Tongue (tissue), 2 donors: ENCODE data around the gene OLFM1. TPM values are rescaled to one million over a fixed set of nuclear protein-coding genes. Genes with fewer than 3 reads are reported as not detected.
A peak's percentile ranks its signal among the peaks of the same experiment; 100 is the strongest.
"Not testable (repeated sequence)": the region's sequence is repeated elsewhere in the genome, so short reads cannot be mapped to it uniquely, and the experiment has no call there.

Experiments used
- DNase-seq: peaks from one replicate; pipeline ENCODE4 v3.0.0-alpha.2; 2015
- total RNA-seq: library from RNA; depleted of rRNA; stranded (reverse); fragments of >200 nt; gene quantifications from one replicate; pipeline ENCODE4 v1.2.3, GENCODE V29; 2014

Gene OLFM1
- total RNA-seq, 1 donor from 2014 or later: 10.7 TPM

GRCh38 chr9:135135171-135135928 lies 47.9 kb downstream of the OLFM1 start:
- no peak for DNase-seq

- peak; percentile 8 for DNase-seq
These were observed 48.5 kb downstream of the OLFM1 start for GRCh38 chr9:135135929-135136315.

GRCh38 chr9:135136481-135136880 lies 49.0 kb downstream of the OLFM1 start:
- peak; percentile 53 for DNase-seq

- peak; percentile 37 for DNase-seq
These were observed 49.7 kb downstream of the OLFM1 start for GRCh38 chr9:135136991-135137832.

- DNase-seq: no peak
These were observed 50.8 kb downstream of the OLFM1 start for GRCh38 chr9:135138078-135138855.

GRCh38 chr9:135139366-135139959 lies 52.0 kb downstream of the OLFM1 start:
- DNase-seq: peak; percentile 69

- DNase-seq: no peak
These were observed 53.8 kb downstream of the OLFM1 start for GRCh38 chr9:135141183-135141774.

- peak; percentile 60 for DNase-seq
These were observed 57.2 kb downstream of the OLFM1 start for GRCh38 chr9:135144581-135145170.

GRCh38 chr9:135145312-135145711 lies 57.8 kb downstream of the OLFM1 start:
- no peak for DNase-seq

- peak; percentile 76 for DNase-seq
These were observed 58.8 kb downstream of the OLFM1 start for GRCh38 chr9:135146241-135146640.

- peak; percentile 76 for DNase-seq
These were observed 59.5 kb downstream of the OLFM1 start for GRCh38 chr9:135146766-135147473.

GRCh38 chr9:135147474-135147805 lies 60.0 kb downstream of the OLFM1 start:
- DNase-seq: peak; percentile 85

- DNase-seq: no peak
These were observed 60.5 kb downstream of the OLFM1 start for GRCh38 chr9:135147938-135148337.

- DNase-seq: no peak
These were observed 60.9 kb downstream of the OLFM1 start for GRCh38 chr9:135148386-135148785.

GRCh38 chr9:135149901-135150300 lies 62.4 kb downstream of the OLFM1 start:
- not testable (repeated sequence) for DNase-seq

GRCh38 chr9:135150981-135151380 lies 63.5 kb downstream of the OLFM1 start:
- DNase-seq: no peak

- DNase-seq: no peak
These were observed 64.5 kb downstream of the OLFM1 start for GRCh38 chr9:135151757-135152613.

- peak; percentile 77 for DNase-seq
These were observed 65.3 kb downstream of the OLFM1 start for GRCh38 chr9:135152614-135153334.

- no peak for DNase-seq
These were observed 66.7 kb downstream of the OLFM1 start for GRCh38 chr9:135154050-135154615.
